Measurements from ENCODE around the gene HPRT1. TPM values are rescaled to one million over a fixed set of nuclear protein-coding genes. Genes with fewer than 3 reads are reported as not detected.
"Not testable (repeated sequence)": the region's sequence is repeated elsewhere in the genome, so short reads cannot be mapped to it uniquely, and the experiment has no call there.

Gene HPRT1
- total RNA-seq, 4 donors from 2014 or later: 3.0 to 8.8 (median 6.5) TPM

GRCh38 chrX:134457708-134458107 is 2.3 kb upstream of the HPRT1 start:
- DNase-seq (no peak), ATAC-seq (no peak)
- no peaks in the 10 kb centered on the region for H3K27me3 ChIP-seq
- in situ Hi-C loops (cut with MboI; ENCODE audit: low sequenced_read_pairs in 4 of 4): no loop called here
- no peak overlapping the region for H3K27ac ChIP-seq
- intact Hi-C loops (cut with DNase I; ENCODE audit: low total_unique reads): no loop called here
- H3K4me1 ChIP-seq: peaks cover 0 to 4% of the 10 kb centered on the region in 2 donors
- TF ChIP-seq CTCF (IDR thresholded peaks at IDR 0.05 in 4 of 5, conservative IDR thresholded peaks at IDR 0.05 in 1 of 5) (no peak), POLR2A (IDR thresholded peaks at IDR 0.05) (no peak)
- H3K9me3 ChIP-seq: no peaks in the 10 kb centered on the region
- no peak overlapping the region for H3K4me3 ChIP-seq
- H3K36me3 ChIP-seq: no peaks in the 10 kb centered on the region

GRCh38 chrX:134459683-134460004 is 321 bp upstream of the HPRT1 start:
- TF ChIP-seq CTCF (IDR thresholded peaks at IDR 0.05 in 4 of 5, conservative IDR thresholded peaks at IDR 0.05 in 1 of 5) (no peak), POLR2A (IDR thresholded peaks at IDR 0.05) (no peak)
- peak overlapping the region; percentile 59 to 76 (median 70) for H3K27ac ChIP-seq
- no peaks in the 10 kb centered on the region for H3K36me3 ChIP-seq
- peak overlapping the region; percentile 57 to 73 (median 60) for H3K4me3 ChIP-seq
- peaks cover 0 to 4% of the 10 kb centered on the region in 2 donors for H3K4me1 ChIP-seq
- intact Hi-C loops (cut with DNase I; ENCODE audit: low total_unique reads) (no loop called here), in situ Hi-C loops (cut with MboI; ENCODE audit: low sequenced_read_pairs in 4 of 4) (no loop called here)
- no peaks in the 10 kb centered on the region for H3K9me3 ChIP-seq
- ATAC-seq: peak; percentile 49 to 72
- no peaks in the 10 kb centered on the region for H3K27me3 ChIP-seq
- DNase-seq: no peak

GRCh38 chrX:134460862-134461220 is 876 bp downstream of the HPRT1 start:
- Histone ChIP-seq H3K36me3 (no peaks in the 10 kb centered on the region), H3K4me1 (peaks cover 0 to 4% of the 10 kb centered on the region in 2 donors), H3K9me3 (no peaks in the 10 kb centered on the region), H3K4me3 (peak overlapping the region; percentile 57 to 73 (median 62)), H3K27me3 (no peaks in the 10 kb centered on the region), H3K27ac (peak overlapping the region in 1 of 4 donors; percentile 59)
- DNase-seq (no peak), ATAC-seq (no peak)
- TF ChIP-seq POLR2A (IDR thresholded peaks at IDR 0.05) (no peak), CTCF (IDR thresholded peaks at IDR 0.05 in 4 of 5, conservative IDR thresholded peaks at IDR 0.05 in 1 of 5) (no peak)
- intact Hi-C loops (cut with DNase I; ENCODE audit: low total_unique reads) (no loop called here), in situ Hi-C loops (cut with MboI; ENCODE audit: low sequenced_read_pairs in 4 of 4) (no loop called here)

GRCh38 chrX:134461437-134461836 is 1.5 kb downstream of the HPRT1 start:
- TF ChIP-seq CTCF (IDR thresholded peaks at IDR 0.05 in 4 of 5, conservative IDR thresholded peaks at IDR 0.05 in 1 of 5) (no peak), POLR2A (IDR thresholded peaks at IDR 0.05) (no peak)
- ATAC-seq (no peak), DNase-seq (no peak)
- Histone ChIP-seq H3K9me3 (no peaks in the 10 kb centered on the region), H3K27ac (no peak overlapping the region), H3K27me3 (no peaks in the 10 kb centered on the region), H3K36me3 (no peaks in the 10 kb centered on the region), H3K4me1 (peaks cover 0 to 4% of the 10 kb centered on the region in 2 donors), H3K4me3 (no peak overlapping the region)
- intact Hi-C loops (cut with DNase I; ENCODE audit: low total_unique reads): no loop called here
- in situ Hi-C loops (cut with MboI; ENCODE audit: low sequenced_read_pairs in 4 of 4): no loop called here

- DNase-seq (no peak), ATAC-seq (no peak)
- H3K4me3 ChIP-seq: no peak overlapping the region
- H3K27me3 ChIP-seq: no peaks in the 10 kb centered on the region
- intact Hi-C loops (cut with DNase I; ENCODE audit: low total_unique reads): no loop called here
- no peak for TF ChIP-seq CTCF (IDR thresholded peaks at IDR 0.05 in 4 of 5, conservative IDR thresholded peaks at IDR 0.05 in 1 of 5)
- no peak for TF ChIP-seq POLR2A (IDR thresholded peaks at IDR 0.05)
- H3K9me3 ChIP-seq: no peaks in the 10 kb centered on the region
- in situ Hi-C loops (cut with MboI; ENCODE audit: low sequenced_read_pairs in 4 of 4): no loop called here
- H3K27ac ChIP-seq: no peak overlapping the region
- peaks cover 0 to 4% of the 10 kb centered on the region in 2 donors for H3K4me1 ChIP-seq
- H3K36me3 ChIP-seq: no peaks in the 10 kb centered on the region
Observed at GRCh38 chrX:134462927-134463326, 3.0 kb downstream of the HPRT1 start.

- intact Hi-C loops (cut with DNase I; ENCODE audit: low total_unique reads); ATAC-seq: not testable (repeated sequence)
Observed at GRCh38 chrX:134464453-134464852, 4.5 kb downstream of the HPRT1 start.

More at GRCh38 chrX:134464453-134464852, 4.5 kb downstream of the HPRT1 start:
- H3K27ac ChIP-seq; H3K4me3 ChIP-seq; H3K4me1 ChIP-seq; DNase-seq; in situ Hi-C loops (cut with MboI; ENCODE audit: low sequenced_read_pairs in 4 of 4); H3K36me3 ChIP-seq; H3K27me3 ChIP-seq; H3K9me3 ChIP-seq: not testable (repeated sequence)
